ENCODE results near the gene TREX2. TPM values are rescaled to one million over a fixed set of nuclear protein-coding genes. Genes with fewer than 3 reads are reported as not detected.

TREX2 gene
- polyA plus RNA-seq (ENCODE audit: insufficient read length in 3 of 3): under 1 TPM; 0.37 to 0.75 (median 0.64) TPM
- long read RNA-seq, donor 1: 0 reads
- long read RNA-seq, donor 2: 0 reads
- long read RNA-seq, donor 3, partial matches to known transcripts: 10 of 10 reads
- long read RNA-seq, donor 3, other reads (novel, unspliced or antisense): 0 of 10 reads
- long read RNA-seq, donor 4: 0 reads
- long read RNA-seq, donor 5, partial matches to known transcripts: 13 of 13 reads
- long read RNA-seq, donor 5, other reads (novel, unspliced or antisense): 0 of 13 reads
- long read RNA-seq, donor 6: 0 reads
- long read RNA-seq, donor 7: 0 reads
- long read RNA-seq, donor 8, partial matches to known transcripts: 11 of 11 reads
- long read RNA-seq, donor 8, other reads (novel, unspliced or antisense): 0 of 11 reads
- long read RNA-seq, donor 9: 0 reads
- long read RNA-seq, donor 10: 0 reads
- long read RNA-seq, donor 11: 0 reads
- long read RNA-seq, donor 12: 0 reads
- long read RNA-seq, donor 13: 0 reads
- long read RNA-seq, donor 14: 0 reads
- long read RNA-seq, donor 15: 0 reads
- long read RNA-seq, donor 16: 0 reads

GRCh38 chrX:153445856-153446635 lies at the start of gene TREX2:
TSS of gene TREX2 (minus strand) at chrX:153446056. CDS start at chrX:153445430, 626 bp downstream.
- no peak for DNase-seq (ENCODE audit: extremely low read depth in 1 of 11, low read depth in 9 of 11, low spot score in 4 of 11)

GRCh38 chrX:153495362-153495751 lies 49.5 kb upstream of the TREX2 start:
- no peak for DNase-seq (ENCODE audit: extremely low read depth in 1 of 11, low read depth in 9 of 11, low spot score in 4 of 11)

DNA sequence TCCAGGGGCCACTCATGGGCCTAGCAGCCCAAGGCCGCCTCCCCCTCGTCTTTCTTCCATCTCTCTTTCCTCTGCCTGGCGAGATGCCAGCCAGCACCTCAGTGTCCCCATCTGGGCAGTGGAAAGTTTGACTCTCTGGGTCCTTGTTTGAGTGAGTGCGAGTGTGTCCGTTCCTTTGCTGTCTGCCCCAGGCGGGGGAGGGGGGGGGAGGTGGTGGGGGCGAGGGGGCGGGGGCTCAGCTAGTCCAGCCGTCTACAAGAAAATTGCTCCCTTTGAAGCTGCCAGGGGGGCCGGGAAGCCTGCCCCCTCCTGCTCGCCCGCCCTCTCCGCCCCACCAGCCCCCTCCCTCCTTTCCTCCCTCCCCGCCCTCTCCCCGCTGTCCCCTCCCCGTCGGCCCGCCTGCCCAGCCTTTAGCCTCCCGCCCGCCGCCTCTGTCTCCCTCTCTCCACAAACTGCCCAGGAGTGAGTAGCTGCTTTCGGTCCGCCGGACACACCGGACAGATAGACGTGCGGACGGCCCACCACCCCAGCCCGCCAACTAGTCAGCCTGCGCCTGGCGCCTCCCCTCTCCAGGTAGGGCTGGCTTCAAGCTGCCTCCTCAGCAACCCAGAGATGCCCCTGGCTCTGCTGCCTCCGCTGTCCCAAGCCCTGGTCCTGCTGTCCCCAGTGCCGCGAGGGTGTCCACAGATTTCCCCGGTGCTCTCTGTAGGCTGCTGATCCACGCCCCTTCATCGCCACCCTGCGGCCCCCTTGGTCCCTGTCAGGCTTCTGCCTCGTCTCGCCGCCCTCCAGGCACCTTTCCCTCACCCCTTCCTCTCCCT lies 48.9 kb upstream of the TREX2 start, which contains the start of gene BGN:
Gene BGN (plus strand): TSS at position 440 of the 821 bp plus-strand sequence. CDS start 9,652 bp downstream, outside the sequence.
- no peak for DNase-seq (ENCODE audit: extremely low read depth in 1 of 11, low read depth in 9 of 11, low spot score in 4 of 11)

DNA sequence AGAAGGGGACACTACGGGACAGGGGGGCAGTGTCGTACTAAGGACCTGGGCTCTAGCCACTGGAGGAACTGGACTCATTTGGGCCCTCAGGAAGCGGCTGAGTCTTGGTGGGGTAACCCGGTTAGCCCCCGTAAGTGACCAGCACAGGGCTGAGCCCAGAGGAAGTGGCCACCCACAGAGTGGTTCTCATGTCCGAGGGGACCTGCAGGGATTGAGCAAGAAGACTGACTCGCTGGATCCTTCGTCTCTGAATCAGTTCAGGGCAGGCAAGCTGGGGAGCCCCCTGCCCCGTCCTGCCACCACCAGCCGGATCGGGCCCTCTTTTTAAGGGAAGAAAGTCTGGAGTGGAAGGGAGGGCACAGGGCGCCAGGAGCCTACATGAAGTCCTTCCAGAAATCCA lies 48.2 kb upstream of the TREX2 start:
- no peak for DNase-seq (ENCODE audit: extremely low read depth in 1 of 11, low read depth in 9 of 11, low spot score in 4 of 11)

- DNase-seq (ENCODE audit: extremely low read depth in 1 of 11, low read depth in 9 of 11, low spot score in 4 of 11): no peak
Measured at GRCh38 chrX:153493085-153493484, 47.2 kb upstream of the TREX2 start.

GRCh38 chrX:153492543-153492942 lies 46.7 kb upstream of the TREX2 start:
- no peak for DNase-seq (ENCODE audit: extremely low read depth in 1 of 11, low read depth in 9 of 11, low spot score in 4 of 11)

DNA sequence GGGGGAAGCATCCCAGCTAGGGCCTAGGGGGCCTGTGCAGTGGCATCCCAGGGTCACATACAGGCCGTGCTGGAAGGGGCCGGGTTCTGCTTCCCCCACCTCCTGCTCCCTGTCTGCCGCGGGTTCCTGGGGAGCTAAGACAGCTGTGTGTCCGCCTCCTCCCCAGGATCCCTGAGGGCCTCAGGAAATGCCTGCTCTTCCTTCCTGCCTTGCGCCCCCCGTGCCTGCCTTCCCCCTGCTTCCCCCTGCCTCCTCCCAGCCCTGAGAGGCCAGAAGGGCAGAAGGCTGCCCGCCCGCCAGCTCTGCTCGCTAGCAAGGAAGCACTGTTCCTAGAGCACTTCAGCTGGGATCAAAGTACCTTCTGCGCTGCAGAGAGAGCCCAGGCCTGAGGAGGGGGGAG lies 46.1 kb upstream of the TREX2 start:
- DNase-seq (ENCODE audit: extremely low read depth in 1 of 11, low read depth in 9 of 11, low spot score in 4 of 11): no peak

- DNase-seq (ENCODE audit: extremely low read depth in 1 of 11, low read depth in 9 of 11, low spot score in 4 of 11): no peak
Measured at GRCh38 chrX:153491351-153491914, 45.6 kb upstream of the TREX2 start.

- DNase-seq (ENCODE audit: extremely low read depth in 1 of 11, low read depth in 9 of 11, low spot score in 4 of 11): no peak
Measured at GRCh38 chrX:153490217-153490930, 44.5 kb upstream of the TREX2 start.

GRCh38 chrX:153488231-153488914 lies 42.5 kb upstream of the TREX2 start:
- no peak for DNase-seq (ENCODE audit: extremely low read depth in 1 of 11, low read depth in 9 of 11, low spot score in 4 of 11)

DNA sequence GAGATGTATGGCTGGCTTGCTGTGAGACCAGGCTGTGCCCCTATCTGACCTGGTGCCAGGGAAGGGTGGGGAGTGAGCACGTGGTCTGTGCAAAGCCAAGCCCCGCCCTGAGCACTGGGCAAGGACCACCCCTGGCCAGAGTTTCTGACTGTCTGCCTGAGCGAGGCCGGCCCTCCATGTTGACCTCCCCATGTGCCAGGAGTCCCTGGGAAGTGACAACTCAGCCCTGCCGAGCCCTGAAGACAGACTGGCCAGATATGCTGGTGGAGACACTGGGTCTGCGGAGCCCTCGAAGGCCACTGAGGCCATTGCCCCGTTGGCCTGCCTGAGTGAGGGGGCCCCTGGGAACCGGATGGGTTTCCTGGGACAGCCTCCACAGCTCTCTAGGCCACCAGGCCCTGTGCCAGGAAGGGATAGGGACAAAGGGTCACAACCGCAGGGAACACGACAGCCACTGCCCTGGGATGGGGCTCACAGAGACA lies 41.8 kb upstream of the TREX2 start:
- DNase-seq (ENCODE audit: extremely low read depth in 1 of 11, low read depth in 9 of 11, low spot score in 4 of 11): no peak

GRCh38 chrX:153486171-153486570 lies 40.3 kb upstream of the TREX2 start:
- no peak for DNase-seq (ENCODE audit: extremely low read depth in 1 of 11, low read depth in 9 of 11, low spot score in 4 of 11)

DNA sequence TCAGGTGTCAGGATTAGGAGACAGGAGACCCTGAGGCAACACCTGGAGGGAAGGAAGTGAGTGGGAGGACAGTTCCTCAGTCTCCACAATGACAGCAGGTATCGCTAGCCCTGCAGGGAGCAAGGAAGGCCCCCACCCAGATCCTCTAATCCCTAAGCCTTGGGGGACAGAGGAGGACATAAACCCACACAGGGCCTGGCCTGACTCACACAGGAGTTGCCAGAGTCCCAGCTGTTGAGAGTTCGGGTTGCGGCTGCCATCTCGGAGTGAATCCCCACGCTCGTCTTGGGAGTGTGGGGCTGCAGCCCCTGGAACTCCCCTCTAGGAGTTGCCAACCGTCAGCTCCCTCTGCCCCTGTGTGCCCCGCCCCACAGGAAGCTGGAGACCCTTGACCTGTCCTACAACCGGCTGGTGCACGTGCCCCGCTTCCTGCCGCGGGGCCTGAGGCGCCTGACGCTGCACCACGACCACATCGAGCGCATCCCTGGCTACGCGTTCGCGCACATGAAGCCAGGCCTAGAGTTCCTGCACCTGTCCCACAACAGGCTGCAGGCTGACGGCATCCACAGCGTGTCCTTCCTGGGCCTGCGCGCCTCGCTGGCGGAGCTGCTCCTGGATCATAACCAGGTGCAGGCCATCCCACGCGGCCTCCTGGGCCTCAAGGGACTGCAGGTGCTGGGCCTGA lies 39.7 kb upstream of the TREX2 start:
- no peak for DNase-seq (ENCODE audit: extremely low read depth in 1 of 11, low read depth in 9 of 11, low spot score in 4 of 11)

DNA sequence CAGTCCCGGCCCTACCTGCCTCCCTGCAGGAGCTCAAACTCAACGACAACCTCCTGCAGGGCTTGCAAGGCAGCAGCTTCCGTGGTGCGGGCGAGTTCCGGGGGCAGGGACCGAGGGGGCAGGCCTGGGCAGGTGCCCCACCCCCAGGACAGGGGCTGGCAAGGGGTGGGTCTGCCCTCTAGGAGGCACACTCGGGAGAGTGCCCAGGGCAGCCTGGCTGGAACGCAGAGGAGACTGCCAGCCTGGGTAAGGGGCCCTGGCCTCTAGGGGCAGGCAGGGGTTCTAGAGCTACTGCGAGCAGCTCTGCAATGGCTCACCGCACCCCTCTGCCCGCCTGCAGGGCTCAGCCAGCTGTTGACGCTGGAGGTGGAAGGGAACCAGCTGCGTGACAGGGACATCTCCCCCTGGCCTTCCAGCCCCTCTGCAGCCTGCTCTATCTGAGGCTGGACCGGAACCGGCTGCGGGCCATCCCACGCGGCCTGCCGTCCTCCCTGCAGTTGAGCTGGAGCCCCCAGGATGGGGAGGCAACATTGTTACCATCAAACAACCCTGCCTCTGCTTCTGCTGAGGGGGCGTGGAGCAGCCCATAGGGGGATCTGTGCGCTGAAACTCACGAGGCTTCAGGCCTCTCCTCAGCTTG lies 36.6 kb upstream of the TREX2 start:
- DNase-seq (ENCODE audit: extremely low read depth in 1 of 11, low read depth in 9 of 11, low spot score in 4 of 11): no peak

GRCh38 chrX:153481043-153481442 lies 35.2 kb upstream of the TREX2 start:
- DNase-seq (ENCODE audit: extremely low read depth in 1 of 11, low read depth in 9 of 11, low spot score in 4 of 11): no peak

- no peak for DNase-seq (ENCODE audit: extremely low read depth in 1 of 11, low read depth in 9 of 11, low spot score in 4 of 11)
Measured at GRCh38 chrX:153478746-153479145, 32.9 kb upstream of the TREX2 start.
